Muscle of leg (tissue), 16 donors: ENCODE results near the gene OR8D4. TPM values are rescaled to one million over a fixed set of nuclear protein-coding genes. Genes with fewer than 3 reads are reported as not detected.
"Not testable (repeated sequence)": the region's sequence is repeated elsewhere in the genome, so short reads cannot be mapped to it uniquely, and the experiment has no call there.

Experiments
- DNase-seq: peaks from one replicate; pipeline ENCODE4 v3.0.0; 2013
- H3K27ac ChIP-seq: one replicate; pipeline ENCODE4 v1.5.1; 2013; ENCODE audit warnings: mild to moderate bottlenecking, low read length, control low read depth
- H3K27me3 ChIP-seq: one replicate; pipeline ENCODE4 v1.6.1; 2013; ENCODE audit warnings: low read length; ENCODE audit not compliant: control insufficient read depth, insufficient read depth
- H3K36me3 ChIP-seq: one replicate; pipeline ENCODE4 v1.6.1; 2013; ENCODE audit warnings: low read length; ENCODE audit not compliant: control insufficient read depth, insufficient read depth
- H3K4me1 ChIP-seq: one replicate; pipeline ENCODE4 v1.6.1; 2013; ENCODE audit warnings: low read length; ENCODE audit not compliant: control insufficient read depth, insufficient read depth
- H3K4me3 ChIP-seq: one replicate; pipeline ENCODE4 v1.5.1; 2013; ENCODE audit warnings: low read length, control low read depth
- H3K9me3 ChIP-seq: replicated peaks from 2 replicates; pipeline ENCODE4 v1.6.1; 2013; ENCODE audit warnings: low read depth, low read length; ENCODE audit not compliant: control insufficient read depth
- WGBS: methylation state at CpG from one replicate; pipeline ENCODE4 v1.1.5; 2013; ENCODE audit warnings: missing lambda C conversion rate; ENCODE audit not compliant: insufficient coverage; 5-methylcytosine and 5-hydroxymethylcytosine counted together
- long read RNA-seq, 11 donors: transcript quantifications; one replicate each; lab custom pipeline, GENCODE V29; 2026
- polyA plus RNA-seq, 8 donors: library from polyadenylated mRNA; unstranded; fragments of 120-200 nt; gene quantifications; one replicate each; pipeline versions ENCODE4 v1.2.1 to v1.2.3, GENCODE V29; 2013; ENCODE audit warnings: inconsistent platforms in 1 of 8, low replicate concordance in 1 of 8; ENCODE audit not compliant: insufficient read length in 8 of 8, insufficient read depth in 1 of 8
- total RNA-seq: library from RNA; stranded (reverse); fragments of 120-200 nt; gene quantifications from one replicate; pipeline ENCODE4 v1.2.4, GENCODE V29; 2013

OR8D4 gene
- total RNA-seq (0.04 TPM), polyA plus RNA-seq (under 1 TPM in 5 of 8 donors, not detected in 3; 0.06 to 0.09 (median 0.08) TPM)
- long read RNA-seq, donor 1: 0 reads
- long read RNA-seq, donor 2: 0 reads
- long read RNA-seq, donor 3: 0 reads
- long read RNA-seq, donor 4: 0 reads
- long read RNA-seq, donor 5: 0 reads
- long read RNA-seq, donor 6: 0 reads
- long read RNA-seq, donor 7: 0 reads
- long read RNA-seq, donor 8, partial matches to known transcripts: 0 of 2 reads
- long read RNA-seq, donor 8, other reads (novel, unspliced or antisense): 0 of 2 reads
- long read RNA-seq, donor 9, partial matches to known transcripts: 0 of 1 reads
- long read RNA-seq, donor 9, other reads (novel, unspliced or antisense): 0 of 1 reads
- long read RNA-seq, donor 10, partial matches to known transcripts: 0 of 2 reads
- long read RNA-seq, donor 10, other reads (novel, unspliced or antisense): 0 of 2 reads
- long read RNA-seq, donor 11: 0 reads

DNA sequence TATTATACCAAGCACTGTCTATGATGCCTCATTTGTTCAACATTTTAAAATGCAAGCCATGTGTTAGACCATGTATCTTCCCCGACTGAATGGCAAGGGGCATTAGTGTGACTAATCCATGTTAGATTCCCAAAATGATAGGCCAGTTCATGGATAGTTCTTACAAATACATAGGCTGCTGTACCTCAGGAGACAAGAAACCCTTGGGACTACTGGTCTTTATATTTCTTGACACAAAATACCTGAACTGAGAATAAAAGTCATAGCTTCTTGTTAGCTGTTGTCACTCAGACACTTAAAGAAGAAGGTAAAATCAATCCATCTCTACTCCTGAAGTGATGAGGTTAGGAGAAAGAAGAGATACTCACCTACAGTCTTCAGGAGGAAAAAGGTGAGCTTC, at the start of gene OR8D4:
Gene OR8D4, plus strand, starts transcription at position 301 of the 400 bp plus-strand sequence. CDS start 4,265 bp downstream, outside the sequence.
- no peak for DNase-seq
- H3K27me3 ChIP-seq: no peaks in the 10 kb centered on the region
- no peak within 1 kb of the TSS for H3K4me3 ChIP-seq
- no peak within 1 kb of the TSS for H3K27ac ChIP-seq
- H3K4me1 ChIP-seq: no peaks in the 10 kb centered on the region
- H3K9me3 ChIP-seq: no peaks in the 10 kb centered on the region
- H3K36me3 ChIP-seq: no peaks in the 10 kb centered on the region
- WGBS: no CpG with 5 or more reads among the region's 1 CpG

- Histone ChIP-seq H3K27ac (no peak overlapping the region), H3K4me1 (no peaks in the 10 kb centered on the region), H3K27me3 (no peaks in the 10 kb centered on the region), H3K4me3 (no peak overlapping the region), H3K9me3 (peaks cover 5% of the 10 kb centered on the region), H3K36me3 (no peaks in the 10 kb centered on the region)
- no peak for DNase-seq
These were observed 49.6 kb upstream of the OR8D4 start for GRCh38 chr11:123852321-123852720.

DNA sequence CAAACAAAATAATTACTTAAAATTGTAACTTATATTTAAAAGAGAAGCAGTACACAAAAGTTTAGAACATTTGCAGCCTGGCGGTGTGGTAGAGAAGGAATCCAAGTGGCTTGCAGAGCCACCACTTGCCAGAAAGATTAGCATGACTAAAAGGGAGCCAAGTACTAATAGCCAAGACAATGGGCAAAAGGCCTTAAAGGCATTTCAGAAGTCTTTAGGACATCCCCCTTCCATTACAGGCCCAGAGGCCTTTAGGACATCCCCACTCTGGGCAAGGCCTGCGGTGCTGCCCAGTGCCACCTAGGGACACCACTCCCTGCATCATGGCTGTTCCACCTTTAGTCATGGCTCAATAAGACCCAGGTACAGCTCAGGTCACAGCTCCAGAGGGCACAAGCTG, 48.9 kb upstream of the OR8D4 start:
- WGBS: 100% methylated on average over 1 of the region's 2 CpGs
- no peak overlapping the region for H3K27ac ChIP-seq
- H3K9me3 ChIP-seq: peaks cover 5% of the 10 kb centered on the region
- no peaks in the 10 kb centered on the region for H3K27me3 ChIP-seq
- no peak overlapping the region for H3K4me3 ChIP-seq
- no peaks in the 10 kb centered on the region for H3K36me3 ChIP-seq
- no peak for DNase-seq
- H3K4me1 ChIP-seq: no peaks in the 10 kb centered on the region

GRCh38 chr11:123856444-123856843, 45.5 kb upstream of the OR8D4 start:
- Histone ChIP-seq H3K4me1 (no peaks in the 10 kb centered on the region), H3K36me3 (no peaks in the 10 kb centered on the region), H3K27ac (no peak overlapping the region), H3K27me3 (no peaks in the 10 kb centered on the region), H3K4me3 (no peak overlapping the region), H3K9me3 (peaks cover 5% of the 10 kb centered on the region)
- no CpG with 5 or more reads among the region's 2 CpGs for WGBS
- no peak for DNase-seq

DNA sequence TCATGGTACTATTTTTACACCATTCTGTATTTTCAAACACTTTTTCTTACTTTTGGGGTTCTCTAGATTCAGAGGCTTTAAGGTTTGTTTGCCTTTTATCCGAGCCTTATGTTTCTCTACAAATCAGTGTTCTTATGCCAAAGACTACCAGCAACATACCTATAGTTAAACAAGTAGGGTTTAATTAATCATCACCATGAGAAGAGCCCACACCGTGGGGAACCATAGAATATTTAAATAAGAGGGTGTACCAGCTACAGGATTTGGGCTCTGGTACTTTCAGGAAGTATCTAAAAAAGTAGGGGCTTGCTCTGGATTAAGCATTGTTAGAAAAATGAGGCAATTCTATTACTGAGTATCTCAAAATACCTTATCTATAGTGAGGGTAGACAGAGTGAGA, 42.2 kb upstream of the OR8D4 start:
- Histone ChIP-seq H3K36me3 (no peaks in the 10 kb centered on the region), H3K4me1 (no peaks in the 10 kb centered on the region), H3K27ac (no peak overlapping the region), H3K4me3 (no peak overlapping the region), H3K27me3 (no peaks in the 10 kb centered on the region), H3K9me3 (peaks cover 5% of the 10 kb centered on the region)
- DNase-seq: no peak
- WGBS: no CpG with 5 or more reads among the region's 2 CpGs

DNA sequence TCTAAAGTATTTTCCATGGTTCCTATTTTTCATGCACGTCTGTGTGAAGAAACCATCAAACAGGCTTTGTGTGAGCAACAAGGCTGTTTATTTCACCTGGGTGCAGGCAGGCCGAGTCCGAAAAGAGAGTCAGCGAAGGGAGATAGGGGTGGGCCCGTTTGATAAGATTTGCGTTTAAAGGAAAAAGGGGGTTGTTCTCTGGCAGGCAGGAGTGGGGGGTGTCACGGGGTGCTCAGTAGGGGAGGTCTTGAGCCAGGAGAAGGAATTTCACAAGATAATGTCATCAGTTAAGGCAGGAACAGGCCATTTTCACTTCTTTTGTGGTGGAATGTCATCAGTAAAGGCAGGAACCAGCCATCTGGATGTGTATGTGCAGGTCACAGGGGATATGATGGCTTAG, 36.7 kb upstream of the OR8D4 start:
- H3K4me1 ChIP-seq, H3K9me3 ChIP-seq, H3K27ac ChIP-seq, H3K36me3 ChIP-seq, H3K27me3 ChIP-seq, H3K4me3 ChIP-seq, DNase-seq: not testable (repeated sequence)
- 36% methylated on average over 7 of the region's 7 CpGs for WGBS

DNA sequence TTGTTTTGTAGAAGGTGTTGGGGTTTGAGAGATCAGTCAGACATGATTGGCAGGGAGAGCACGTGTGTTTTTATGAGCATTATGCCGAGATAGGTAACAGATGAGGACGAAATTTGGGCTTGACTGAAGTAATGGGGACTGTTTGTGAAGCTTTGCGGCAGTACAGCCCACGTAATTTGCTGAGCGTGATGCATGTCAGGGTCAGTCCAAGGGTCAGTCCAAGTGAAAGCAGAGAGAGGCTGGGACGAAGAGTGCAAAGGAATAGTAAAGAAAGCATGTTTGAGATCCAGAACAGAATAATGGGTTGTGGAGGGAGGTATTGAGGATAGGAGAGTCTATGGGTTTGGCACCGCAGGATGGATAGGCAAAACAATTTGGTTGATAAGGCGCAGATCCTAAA, 34.2 kb upstream of the OR8D4 start:
- H3K9me3 ChIP-seq, H3K27ac ChIP-seq, DNase-seq, H3K27me3 ChIP-seq, H3K4me1 ChIP-seq, H3K36me3 ChIP-seq, H3K4me3 ChIP-seq: not testable (repeated sequence)
- WGBS: 65% methylated on average over 9 of the region's 9 CpGs

GRCh38 chr11:123880912-123881311, 21.1 kb upstream of the OR8D4 start:
- no peaks in the 10 kb centered on the region for H3K9me3 ChIP-seq
- no CpG with 5 or more reads among the region's 4 CpGs for WGBS
- no peaks in the 10 kb centered on the region for H3K4me1 ChIP-seq
- H3K27ac ChIP-seq: no peak overlapping the region
- H3K4me3 ChIP-seq: no peak overlapping the region
- no peak for DNase-seq
- no peaks in the 10 kb centered on the region for H3K27me3 ChIP-seq
- no peaks in the 10 kb centered on the region for H3K36me3 ChIP-seq

- Histone ChIP-seq H3K4me1 (no peaks in the 10 kb centered on the region), H3K4me3 (no peak within 1 kb of the TSS), H3K36me3 (no peaks in the 10 kb centered on the region), H3K27ac (no peak within 1 kb of the TSS), H3K9me3 (no peaks in the 10 kb centered on the region), H3K27me3 (no peaks in the 10 kb centered on the region)
- DNase-seq: no peak
- WGBS: no CpG with 5 or more reads among the region's 3 CpGs
These were observed 16.4 kb upstream of the OR8D4 start, which contains the start of gene TMEM225 for GRCh38 chr11:123885570-123885969. TSS of gene TMEM225 (minus strand) at chr11:123885670. CDS start at chr11:123885425, 245 bp downstream.

DNA sequence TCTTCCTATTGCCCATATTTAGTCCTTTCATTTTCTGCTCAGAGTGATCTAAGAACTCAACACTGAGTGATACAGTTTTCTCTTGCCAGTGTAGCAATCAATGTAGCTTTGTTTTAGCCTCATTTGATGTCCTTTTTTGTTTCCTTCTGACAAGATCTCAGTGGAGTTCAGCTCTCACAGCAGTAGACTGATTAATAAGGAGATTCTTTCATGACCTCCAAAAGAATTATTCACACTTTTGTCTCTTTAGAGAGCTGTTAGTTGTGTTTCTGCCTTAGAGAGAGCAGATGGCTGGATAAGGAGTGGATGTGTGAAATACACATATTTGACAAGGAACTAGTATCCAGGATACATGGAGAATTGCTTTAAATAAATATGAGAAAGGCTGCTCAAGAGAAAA, 9.9 kb upstream of the OR8D4 start:
- Histone ChIP-seq H3K27ac (no peak overlapping the region), H3K4me1 (no peaks in the 10 kb centered on the region), H3K27me3 (no peaks in the 10 kb centered on the region), H3K36me3 (no peaks in the 10 kb centered on the region), H3K9me3 (no peaks in the 10 kb centered on the region), H3K4me3 (no peak overlapping the region)
- DNase-seq: no peak
